ENCODE results near the gene THADA.
A peak's percentile ranks its signal among the peaks of the same experiment; 100 is the strongest.

The THADA gene

GRCh38 chr2:43323857-43324256 lies 272.0 kb downstream of the THADA start:
- DNase-seq (ENCODE audit: low read depth): no peak

DNA sequence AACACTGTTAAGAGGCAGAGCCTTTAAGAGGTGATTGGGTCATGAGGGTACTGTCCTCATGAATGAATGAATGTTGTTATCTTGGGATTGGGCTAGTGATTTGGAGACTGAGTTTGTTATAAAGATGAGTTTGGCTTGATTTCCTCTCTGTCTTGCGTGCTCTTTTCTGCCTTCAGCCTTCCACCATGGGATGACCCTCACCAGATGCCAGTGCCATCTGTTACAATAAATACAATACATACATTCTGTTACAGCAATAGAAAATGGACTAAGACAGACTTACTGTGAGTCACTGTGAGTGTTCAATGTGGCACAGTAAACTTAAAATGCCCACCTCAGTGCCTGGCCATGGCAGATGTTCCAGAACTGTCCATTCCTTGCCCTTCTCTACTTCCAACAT lies 274.4 kb downstream of the THADA start:
- DNase-seq (ENCODE audit: low read depth): no peak

GRCh38 chr2:43319541-43319940 lies 276.3 kb downstream of the THADA start:
- DNase-seq (ENCODE audit: low read depth): no peak

- peak; percentile 71 for DNase-seq (ENCODE audit: low read depth)
Observed at GRCh38 chr2:43318791-43319190, 277.0 kb downstream of the THADA start.

GRCh38 chr2:43317680-43318079 lies 278.2 kb downstream of the THADA start:
- peak; percentile 77 for DNase-seq (ENCODE audit: low read depth)

DNA sequence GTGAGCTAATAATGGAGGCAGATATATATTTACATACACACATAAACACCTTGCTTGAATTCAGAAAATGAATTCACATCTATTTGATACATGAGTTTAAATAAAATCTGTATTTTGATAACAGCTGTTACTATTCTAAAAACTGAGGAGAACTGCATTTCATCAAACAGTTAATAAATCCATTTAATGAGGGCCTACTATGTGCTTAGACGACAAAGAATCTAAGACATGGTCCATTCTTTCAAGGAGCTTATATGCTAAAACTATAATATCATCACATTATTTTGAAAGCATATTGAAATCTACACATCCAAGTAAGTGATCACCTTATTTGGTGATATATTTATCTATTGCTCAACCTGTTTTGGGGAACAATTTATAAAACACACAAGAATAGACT lies 278.6 kb downstream of the THADA start:
- no peak for DNase-seq (ENCODE audit: low read depth)

GRCh38 chr2:43315482-43315881 lies 280.4 kb downstream of the THADA start:
- DNase-seq (ENCODE audit: low read depth): no peak

- no peak for DNase-seq (ENCODE audit: low read depth)
Observed at GRCh38 chr2:43314299-43314927, 281.4 kb downstream of the THADA start.

- no peak for DNase-seq (ENCODE audit: low read depth)
Observed at GRCh38 chr2:43313642-43314017, 282.2 kb downstream of the THADA start.

GRCh38 chr2:43312755-43313641 lies 282.8 kb downstream of the THADA start:
- DNase-seq (ENCODE audit: low read depth): peak; percentile 68

DNA sequence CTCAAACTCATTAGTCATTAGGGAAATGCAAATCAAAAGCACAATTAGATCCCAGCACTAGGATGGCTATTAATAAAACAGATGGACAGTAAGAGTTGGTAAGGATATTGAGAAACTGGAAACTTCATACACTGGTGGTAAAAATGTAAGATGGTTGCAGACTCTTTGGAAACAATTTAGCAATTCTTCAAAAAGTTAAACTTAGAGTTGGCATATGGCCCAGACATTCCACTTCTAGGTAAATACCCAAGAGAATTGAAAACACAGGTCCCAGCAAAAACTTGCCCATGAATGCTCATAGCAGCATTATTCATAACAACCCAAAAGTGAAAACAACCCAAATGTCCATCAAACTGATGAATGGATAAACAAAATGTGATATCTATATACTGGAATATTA lies 284.6 kb downstream of the THADA start:
- DNase-seq (ENCODE audit: low read depth): peak; percentile 28

DNA sequence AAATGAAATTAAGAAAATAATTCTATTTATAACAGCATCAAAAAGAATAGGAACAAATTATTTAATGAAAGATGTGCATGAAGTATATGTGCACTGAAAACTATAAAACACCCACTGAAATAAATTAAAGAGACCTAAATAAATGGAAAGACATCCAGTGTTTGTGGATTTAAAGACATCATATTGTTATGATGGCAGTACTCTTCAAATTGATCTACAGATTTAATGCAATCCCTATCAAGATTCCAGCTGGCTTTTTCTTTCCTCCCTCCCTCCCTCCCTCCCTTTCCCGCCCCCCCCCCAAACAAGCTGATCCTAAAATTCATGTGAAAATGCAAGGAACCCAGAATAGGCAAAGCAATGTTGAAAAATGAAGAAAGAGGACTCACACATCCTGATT lies 285.9 kb downstream of the THADA start:
- DNase-seq (ENCODE audit: low read depth): no peak

DNA sequence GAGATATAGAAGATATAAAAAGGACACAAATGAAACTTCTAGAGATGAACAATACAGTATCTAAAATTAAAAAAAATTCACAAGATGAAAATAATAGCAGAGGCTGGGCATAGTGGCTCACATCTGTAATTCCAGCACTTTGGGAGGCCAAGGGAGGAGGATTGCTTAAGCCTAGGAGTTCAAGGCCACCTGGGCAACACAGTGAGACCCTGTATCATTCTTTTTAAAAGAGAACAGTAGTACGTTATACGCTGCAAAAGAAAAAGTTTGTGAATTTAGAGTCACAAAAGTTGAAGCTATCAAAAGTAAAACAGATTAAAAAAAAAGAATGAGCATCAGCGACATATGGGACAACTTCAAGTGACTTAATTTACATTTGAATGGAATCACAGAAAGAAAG lies 287.9 kb downstream of the THADA start:
- DNase-seq (ENCODE audit: low read depth): no peak

DNA sequence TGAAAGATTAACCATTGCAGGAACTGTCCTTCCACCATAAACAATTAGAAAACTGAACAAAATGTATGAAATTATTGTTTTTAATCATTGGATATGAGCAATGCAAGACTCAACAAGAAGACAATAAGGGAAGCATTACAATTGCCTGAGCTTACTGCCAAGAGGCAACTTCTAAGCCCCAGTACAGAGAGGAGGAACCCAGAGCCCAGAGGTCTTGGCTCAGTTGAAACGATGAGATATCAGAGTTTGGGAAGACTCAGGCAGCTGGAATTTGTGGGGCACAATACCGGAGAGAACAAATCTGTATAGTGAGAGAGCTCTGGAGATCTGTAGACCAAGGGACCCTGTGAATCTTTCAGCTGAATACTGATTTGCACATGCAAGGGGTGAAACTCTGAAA lies 288.8 kb downstream of the THADA start:
- DNase-seq (ENCODE audit: low read depth): no peak

DNA sequence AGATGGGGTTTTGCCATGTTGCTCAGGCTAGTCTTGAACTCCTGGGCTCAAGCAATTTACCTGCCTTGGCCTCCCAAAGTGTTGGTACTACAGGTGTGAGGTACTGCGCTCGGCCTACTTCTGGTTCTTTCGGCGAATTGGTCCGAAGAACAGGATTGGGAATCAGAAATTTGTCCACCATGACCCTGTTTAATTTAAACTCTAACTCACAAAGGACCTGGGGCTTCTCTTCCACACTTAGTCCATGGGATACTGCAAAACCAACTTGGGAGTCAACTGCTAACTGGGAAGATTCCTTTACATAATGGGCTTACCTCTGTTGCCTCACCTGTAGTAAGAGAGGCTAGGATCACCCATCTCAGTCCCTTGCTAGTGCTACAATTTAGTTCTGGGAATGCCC lies 289.6 kb downstream of the THADA start:
- DNase-seq (ENCODE audit: low read depth): no peak

GRCh38 chr2:43305517-43305916 lies 290.3 kb downstream of the THADA start:
- no peak for DNase-seq (ENCODE audit: low read depth)

- DNase-seq (ENCODE audit: low read depth): no peak
Observed at GRCh38 chr2:43305012-43305411, 290.8 kb downstream of the THADA start.

- DNase-seq (ENCODE audit: low read depth): no peak
Observed at GRCh38 chr2:43303889-43304288, 291.9 kb downstream of the THADA start.

DNA sequence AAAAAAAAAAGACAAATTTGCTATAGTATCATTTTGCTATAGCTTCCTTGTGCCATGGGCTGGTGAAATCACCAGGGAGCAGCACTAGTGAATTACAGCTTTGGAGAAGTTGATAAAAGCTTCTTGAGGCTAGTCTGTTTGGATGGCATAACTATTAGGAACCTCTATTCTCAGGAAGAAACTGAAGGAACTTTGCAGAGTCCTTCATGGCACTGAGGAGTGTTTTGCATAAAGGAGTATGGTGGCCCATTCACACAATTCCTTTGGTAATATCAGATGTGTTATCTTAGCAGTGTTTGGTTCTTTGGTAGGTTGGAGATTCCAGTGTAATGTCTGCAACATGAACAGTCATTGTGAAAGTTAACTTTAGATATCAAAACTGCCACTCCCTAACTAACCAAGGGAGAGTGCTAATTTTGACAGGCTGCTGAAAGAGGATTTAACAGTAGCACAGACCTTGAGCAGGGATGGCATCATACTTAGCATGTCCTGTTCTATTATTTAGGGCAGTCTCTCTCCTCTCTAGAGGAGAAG lies 292.8 kb downstream of the THADA start:
- DNase-seq (ENCODE audit: low read depth): no peak

DNA sequence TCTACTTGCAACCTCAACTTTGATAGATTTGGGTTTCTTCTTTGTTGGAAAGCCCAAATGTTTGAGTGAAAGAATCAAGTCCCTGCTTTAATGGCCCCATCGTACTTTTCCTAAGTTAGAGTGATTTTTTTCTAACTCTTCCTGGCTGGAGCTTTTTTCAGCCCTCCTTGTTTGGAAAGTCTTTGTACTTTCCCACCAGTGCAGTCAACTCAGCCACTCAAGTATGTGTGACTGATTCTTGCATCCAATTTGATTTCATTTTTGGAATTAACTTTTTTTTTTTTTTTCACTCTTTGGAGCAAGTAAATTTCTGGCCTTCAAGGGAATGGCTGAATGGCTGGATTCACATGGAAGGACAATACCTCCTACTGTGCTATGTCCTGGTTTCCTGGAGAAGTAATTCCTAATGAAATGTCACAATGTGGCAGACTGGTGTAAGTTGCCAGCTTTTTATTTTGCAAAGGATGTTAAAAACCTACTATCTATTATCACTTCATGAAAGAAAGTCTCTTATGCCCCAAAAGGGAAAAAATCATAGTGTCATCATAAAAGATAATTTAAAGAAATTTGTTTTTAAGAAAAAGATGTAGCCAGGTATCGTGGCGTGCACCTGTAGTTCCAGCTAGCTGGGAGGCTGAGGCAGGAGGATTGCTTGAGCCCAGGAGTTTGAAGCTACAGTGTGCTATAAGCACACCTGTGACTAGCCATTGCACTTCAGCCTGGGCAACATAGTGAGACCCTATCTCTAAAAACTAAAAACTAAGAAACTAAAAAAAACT lies 293.5 kb downstream of the THADA start:
- DNase-seq (ENCODE audit: low read depth): no peak

DNA sequence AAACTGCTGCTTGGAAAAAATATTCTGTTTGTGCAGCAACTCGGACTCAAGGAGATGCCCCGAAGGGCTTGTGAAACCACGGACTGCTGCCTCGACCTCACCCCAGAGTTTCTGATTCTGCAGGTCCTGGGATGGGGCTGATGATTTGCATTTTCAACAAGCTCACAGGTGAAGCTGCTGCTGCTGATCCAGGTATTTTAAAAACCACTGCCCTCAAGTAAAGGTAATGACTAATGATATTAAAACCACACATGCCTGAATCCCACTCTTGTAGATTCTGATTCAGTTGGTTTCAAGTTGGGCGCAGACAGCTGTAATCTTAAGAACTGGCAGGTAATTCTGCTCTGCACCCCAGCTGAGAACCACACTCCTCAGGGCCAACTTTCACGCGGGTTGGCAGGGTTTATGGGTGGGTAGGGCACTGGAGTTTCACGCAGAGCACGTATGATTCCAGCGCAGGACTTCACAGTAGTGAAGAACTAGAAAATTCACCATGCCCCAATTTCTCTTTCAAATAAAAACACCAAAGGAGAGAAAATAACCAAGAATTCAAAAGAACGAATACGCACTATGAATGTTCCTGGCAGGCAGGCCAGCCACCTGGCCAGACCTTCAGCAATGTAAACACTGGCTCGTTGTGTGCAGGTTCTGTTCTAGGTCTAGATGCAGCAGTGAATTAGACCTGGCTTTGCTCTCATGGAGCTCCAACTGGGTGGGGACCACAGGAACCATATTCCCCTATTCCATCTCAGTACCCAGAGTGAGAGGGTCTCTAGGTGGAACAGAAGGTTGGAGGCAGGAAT lies 294.9 kb downstream of the THADA start:
- DNase-seq (ENCODE audit: low read depth): no peak

- no peak for DNase-seq (ENCODE audit: low read depth)
Observed at GRCh38 chr2:43300222-43300621, 295.6 kb downstream of the THADA start.

Measured in ELR (cell line).